AG09319 (cell line): ENCODE results near the gene NTSR2.
"Not testable (repeated sequence)": the region's sequence is repeated elsewhere in the genome, so short reads cannot be mapped to it uniquely, and the experiment has no call there.

Source experiments
- DNase-seq: peaks from one replicate; pipeline ENCODE4 v3.0.0-alpha.2; 2010; ENCODE audit warnings: low read depth; ENCODE audit errors: extremely low read depth
- TF ChIP-seq, protein P1 (sequence below): IDR thresholded peaks from 2 replicates; pipeline ENCODE4 v1.5.1; 2011; ENCODE audit warnings: low read depth, mild to moderate bottlenecking, inconsistent platforms, low read length, moderate library complexity

NTSR2 gene

DNA sequence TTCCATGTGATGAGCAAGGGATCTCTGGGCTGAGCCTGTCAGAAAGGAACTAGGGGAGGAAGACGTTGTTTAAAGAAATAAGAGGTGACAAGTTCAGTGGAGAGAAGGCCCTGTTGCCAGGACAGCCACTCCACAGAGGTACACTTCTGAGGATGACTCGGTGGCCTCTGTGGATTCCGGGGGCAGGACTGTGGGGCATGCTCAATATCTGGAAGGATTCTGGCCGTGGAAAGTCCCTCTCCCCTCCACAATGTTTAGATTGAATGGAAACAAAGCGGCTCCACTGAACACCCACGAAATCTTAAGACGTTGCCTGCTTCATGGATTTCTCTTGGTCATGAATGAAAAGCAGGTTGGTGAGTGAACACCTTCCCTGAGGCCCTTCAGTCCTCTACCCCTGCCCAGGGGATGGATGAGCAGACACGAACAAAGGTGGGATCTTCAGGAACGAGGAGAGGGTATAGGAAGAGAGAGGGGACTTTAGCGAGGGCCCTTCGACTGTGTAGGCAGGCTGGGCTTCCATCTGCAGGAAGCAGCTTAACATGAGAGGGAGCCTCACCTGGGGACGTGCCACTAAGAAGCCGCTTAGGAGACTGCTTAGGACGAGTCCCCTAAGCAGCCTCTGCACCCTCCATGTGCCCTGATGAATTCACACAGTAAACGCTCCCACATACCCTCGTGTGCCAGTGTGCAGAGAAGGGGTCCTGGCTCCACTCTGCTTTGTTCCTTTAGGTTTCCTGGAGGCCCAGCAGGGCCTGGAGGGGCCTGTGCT, 1.9 kb downstream of the NTSR2 start:
- TF ChIP-seq, protein P1, sequence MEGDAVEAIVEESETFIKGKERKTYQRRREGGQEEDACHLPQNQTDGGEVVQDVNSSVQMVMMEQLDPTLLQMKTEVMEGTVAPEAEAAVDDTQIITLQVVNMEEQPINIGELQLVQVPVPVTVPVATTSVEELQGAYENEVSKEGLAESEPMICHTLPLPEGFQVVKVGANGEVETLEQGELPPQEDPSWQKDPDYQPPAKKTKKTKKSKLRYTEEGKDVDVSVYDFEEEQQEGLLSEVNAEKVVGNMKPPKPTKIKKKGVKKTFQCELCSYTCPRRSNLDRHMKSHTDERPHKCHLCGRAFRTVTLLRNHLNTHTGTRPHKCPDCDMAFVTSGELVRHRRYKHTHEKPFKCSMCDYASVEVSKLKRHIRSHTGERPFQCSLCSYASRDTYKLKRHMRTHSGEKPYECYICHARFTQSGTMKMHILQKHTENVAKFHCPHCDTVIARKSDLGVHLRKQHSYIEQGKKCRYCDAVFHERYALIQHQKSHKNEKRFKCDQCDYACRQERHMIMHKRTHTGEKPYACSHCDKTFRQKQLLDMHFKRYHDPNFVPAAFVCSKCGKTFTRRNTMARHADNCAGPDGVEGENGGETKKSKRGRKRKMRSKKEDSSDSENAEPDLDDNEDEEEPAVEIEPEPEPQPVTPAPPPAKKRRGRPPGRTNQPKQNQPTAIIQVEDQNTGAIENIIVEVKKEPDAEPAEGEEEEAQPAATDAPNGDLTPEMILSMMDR = no peak

DNA sequence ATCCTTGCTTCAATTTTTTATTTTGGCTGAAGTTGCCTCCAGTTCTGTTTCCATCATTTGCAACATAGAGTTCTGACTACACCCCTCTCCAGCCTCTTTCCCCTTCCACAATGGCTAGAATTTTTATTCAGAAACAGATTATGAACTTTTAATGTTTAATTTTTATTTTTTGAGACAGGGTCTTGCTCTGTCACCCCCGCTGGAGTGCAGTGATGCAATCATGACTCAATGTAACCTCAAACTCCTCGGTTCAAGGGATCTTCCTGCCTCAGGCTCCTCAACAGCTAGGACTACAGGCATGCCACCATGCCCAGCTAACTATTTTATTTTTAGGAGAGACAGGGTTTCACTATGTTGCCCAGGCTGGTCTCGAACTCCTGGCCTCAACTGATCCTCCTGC, 2.8 kb downstream of the NTSR2 start:
- TF ChIP-seq, protein P1 = no peak
- DNase-seq = no peak

More for the DNA sequence above, 1.9 kb downstream of the NTSR2 start:
- DNase-seq = no peak

DNA sequence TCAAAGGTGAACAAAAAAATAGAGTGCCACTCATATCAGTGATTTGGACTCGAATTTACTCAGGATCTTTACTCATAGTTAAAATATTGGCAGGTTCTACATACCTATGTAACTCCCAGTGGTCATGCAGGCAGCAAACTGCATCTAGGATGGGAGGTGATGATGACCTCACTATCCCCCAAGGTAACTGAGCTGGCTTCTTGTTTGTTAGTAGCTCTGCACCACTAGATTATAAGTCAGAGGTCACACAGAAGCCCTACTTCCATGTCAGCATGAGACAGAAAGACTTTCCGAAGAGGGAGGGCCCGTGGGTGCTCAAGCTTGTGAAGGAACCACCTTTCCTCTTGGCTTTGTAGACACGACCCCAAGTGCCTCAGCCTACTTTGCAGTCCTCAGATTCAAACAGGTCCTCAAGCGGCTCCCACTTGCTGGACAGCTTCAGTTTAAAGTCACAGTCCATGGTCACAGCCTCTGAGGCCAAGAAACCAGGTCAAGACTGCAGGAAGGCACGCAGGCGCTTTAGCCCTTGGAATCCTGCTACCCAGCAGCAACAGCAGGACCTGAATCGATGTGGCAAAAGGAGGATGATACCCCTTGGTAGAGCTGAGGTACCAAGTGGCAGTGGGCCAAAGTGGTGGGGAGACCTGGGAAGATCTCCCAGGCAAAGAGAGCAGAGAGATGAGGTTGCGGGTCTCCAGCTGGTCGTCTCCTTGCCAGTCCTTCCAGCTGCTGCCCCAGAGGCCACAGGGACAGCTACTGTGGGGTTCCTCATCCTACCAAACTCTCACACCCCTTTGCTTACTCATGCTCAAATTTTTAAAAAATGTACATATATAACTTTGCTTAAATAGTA, 4.3 kb downstream of the NTSR2 start:
- TF ChIP-seq, protein P1 = no peak
- DNase-seq = no peak

DNA sequence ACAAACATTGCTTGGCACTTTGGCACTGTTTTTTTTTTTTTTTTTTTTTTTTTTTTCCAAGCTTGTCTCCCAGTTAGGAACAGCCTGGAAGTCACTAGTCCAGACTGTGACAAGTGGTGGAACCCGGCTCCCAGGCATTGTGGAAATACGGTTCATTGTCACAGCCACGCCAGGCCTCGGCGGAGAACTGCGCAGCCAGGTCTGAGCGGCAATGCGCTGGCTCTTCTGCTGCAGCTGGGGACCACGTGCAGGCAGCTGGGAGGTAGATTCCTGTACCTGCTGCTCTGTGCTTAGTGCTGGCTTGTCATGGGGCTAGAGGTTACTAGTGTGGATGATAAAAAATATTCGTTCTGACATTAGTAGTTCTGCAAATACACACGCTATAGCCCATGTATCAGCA, 5.0 kb downstream of the NTSR2 start:
- DNase-seq = no peak
- TF ChIP-seq, protein P1 = no peak

DNA sequence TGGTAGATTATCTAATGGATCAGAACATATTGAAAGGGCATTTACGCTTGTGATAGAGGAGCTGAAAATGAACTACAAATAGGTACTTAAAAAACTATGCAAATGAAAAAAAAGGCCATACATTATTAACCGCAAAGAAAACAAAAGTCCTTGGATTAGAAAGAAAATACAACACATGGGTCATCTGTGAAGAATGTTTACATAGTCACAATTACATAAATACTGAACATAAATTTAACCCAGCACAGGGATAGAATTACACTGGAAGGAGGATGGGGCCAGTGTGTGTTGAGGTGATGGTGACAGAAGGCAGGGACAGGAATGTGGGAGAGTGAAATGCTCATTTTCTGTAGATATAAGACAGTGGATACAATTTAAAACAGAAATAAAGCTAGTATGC, 6.6 kb downstream of the NTSR2 start:
- no peak for DNase-seq
- TF ChIP-seq, protein P1 = no peak

DNA sequence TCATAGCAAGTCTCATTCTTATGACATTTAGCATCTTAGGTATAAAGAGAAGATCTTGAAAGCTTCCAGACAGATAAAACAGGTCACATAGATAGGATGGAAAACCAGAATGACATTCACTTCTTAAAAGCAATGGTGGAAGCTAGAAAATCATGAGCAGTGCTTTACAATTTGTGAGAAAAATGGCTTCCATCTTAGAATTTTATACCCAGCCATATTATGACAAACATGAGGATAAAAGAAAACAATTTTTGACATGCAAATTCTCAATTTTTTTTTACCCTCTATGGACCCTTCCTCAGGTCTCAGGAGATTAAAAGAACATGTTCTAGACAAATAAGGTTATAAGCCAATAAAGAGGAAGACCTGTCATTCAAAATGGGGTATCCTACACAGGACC, 7.1 kb downstream of the NTSR2 start:
- TF ChIP-seq, protein P1 = no peak
- DNase-seq = no peak

DNA sequence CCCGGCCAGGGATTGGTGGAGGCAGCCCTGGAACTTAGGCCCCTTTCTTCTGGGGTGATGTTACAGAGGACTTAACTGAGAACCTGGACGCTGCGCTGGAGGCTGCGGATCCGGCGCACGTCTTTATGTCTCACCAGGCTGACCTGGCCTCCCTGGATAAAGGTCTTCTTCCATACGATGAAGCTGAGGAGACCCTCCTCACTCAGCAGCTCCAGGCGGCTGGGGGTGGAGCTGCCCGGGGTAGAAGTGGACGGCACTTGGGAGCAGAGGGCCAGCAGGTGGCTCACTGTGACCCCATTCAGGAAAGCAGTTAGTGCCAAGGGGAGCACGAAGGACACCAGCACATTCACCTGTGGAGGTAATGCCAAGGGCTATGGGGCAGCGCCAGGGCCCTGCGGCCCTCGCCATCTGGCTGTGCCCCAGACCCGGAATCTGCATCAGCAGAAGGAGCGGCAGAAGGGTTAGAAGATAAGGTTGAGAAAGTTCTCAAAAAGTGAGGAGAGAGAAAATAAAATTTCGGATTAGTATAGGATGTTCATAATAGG, 8.0 kb downstream of the NTSR2 start:
- no peak for DNase-seq
- TF ChIP-seq, protein P1 = no peak

DNA sequence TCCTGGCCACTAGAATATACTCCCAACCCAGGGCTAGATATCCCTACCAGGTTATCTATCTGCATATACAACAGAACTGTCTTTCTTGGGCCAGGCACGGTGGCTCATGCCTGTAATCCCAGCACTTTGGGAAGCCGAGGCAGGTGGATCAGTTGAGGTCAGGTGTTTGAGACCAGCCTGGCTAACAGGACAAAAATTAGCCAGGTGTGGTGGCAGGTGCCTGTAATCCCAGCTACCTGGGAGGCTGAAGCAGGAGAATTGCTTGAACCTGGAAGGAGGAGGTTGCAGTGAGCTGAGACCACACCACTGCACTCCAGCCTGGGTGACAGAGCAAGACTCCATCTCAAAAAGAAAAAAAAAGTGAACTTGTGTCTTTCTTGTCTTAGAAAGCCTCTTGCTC, 9.6 kb downstream of the NTSR2 start:
- not testable (repeated sequence) for DNase-seq
